Skeletal muscle cell (primary cell): ENCODE data around the gene TSPAN12.
"Not testable (repeated sequence)": the region's sequence is repeated elsewhere in the genome, so short reads cannot be mapped to it uniquely, and the experiment has no call there.

ENCODE experiments used
- DNase-seq: peaks from one replicate; pipeline ENCODE4 v3.0.0-alpha.2; 2010; ENCODE audit warnings: low read depth
- H3K4me3 ChIP-seq: 2 replicates; pipeline ENCODE4 v1.5.1; 2011; ENCODE audit warnings: low read depth, mild to moderate bottlenecking, control low read depth, low read length, moderate library complexity

Gene TSPAN12

GRCh38 chr7:120779078-120779477 lies 78.9 kb downstream of the TSPAN12 start:
- DNase-seq, H3K4me3 ChIP-seq: not testable (repeated sequence)

- no peak overlapping the region for H3K4me3 ChIP-seq
Observed at GRCh38 chr7:120775755-120776154, 82.2 kb downstream of the TSPAN12 start.

GRCh38 chr7:120774481-120774880 lies 83.5 kb downstream of the TSPAN12 start:
- H3K4me3 ChIP-seq = no peak overlapping the region
- DNase-seq = no peak

More at GRCh38 chr7:120775755-120776154, 82.2 kb downstream of the TSPAN12 start:
- no peak for DNase-seq

GRCh38 chr7:120770206-120770605 lies 87.7 kb downstream of the TSPAN12 start:
- DNase-seq = no peak
- H3K4me3 ChIP-seq = no peak overlapping the region

- H3K4me3 ChIP-seq = no peak overlapping the region
- no peak for DNase-seq
Observed at GRCh38 chr7:120760851-120761250, 97.1 kb downstream of the TSPAN12 start.

- H3K4me3 ChIP-seq = no peak overlapping the region
- DNase-seq = no peak
Observed at GRCh38 chr7:120760050-120760449, 97.9 kb downstream of the TSPAN12 start.

GRCh38 chr7:120743128-120743527 lies 114.8 kb downstream of the TSPAN12 start:
- no peak overlapping the region for H3K4me3 ChIP-seq
- no peak for DNase-seq

- H3K4me3 ChIP-seq = no peak overlapping the region
- DNase-seq = no peak
Observed at GRCh38 chr7:120742372-120742771, 115.6 kb downstream of the TSPAN12 start.

- DNase-seq = no peak
- no peak overlapping the region for H3K4me3 ChIP-seq
Observed at GRCh38 chr7:120741371-120742042, 116.4 kb downstream of the TSPAN12 start.

GRCh38 chr7:120740348-120740747 lies 117.6 kb downstream of the TSPAN12 start:
- peak; percentile 4 for DNase-seq
- H3K4me3 ChIP-seq = no peak overlapping the region

- DNase-seq = no peak
- no peak overlapping the region for H3K4me3 ChIP-seq
Observed at GRCh38 chr7:120738816-120739215, 119.1 kb downstream of the TSPAN12 start.
